ENCODE data around the gene KRTAP5-8.
"Not testable (repeated sequence)": the region's sequence is repeated elsewhere in the genome, so short reads cannot be mapped to it uniquely, and the experiment has no call there.

KRTAP5-8 gene

GRCh38 chr11:71544525-71545214, 6.8 kb downstream of the KRTAP5-8 start:
- no peak for DNase-seq

DNA sequence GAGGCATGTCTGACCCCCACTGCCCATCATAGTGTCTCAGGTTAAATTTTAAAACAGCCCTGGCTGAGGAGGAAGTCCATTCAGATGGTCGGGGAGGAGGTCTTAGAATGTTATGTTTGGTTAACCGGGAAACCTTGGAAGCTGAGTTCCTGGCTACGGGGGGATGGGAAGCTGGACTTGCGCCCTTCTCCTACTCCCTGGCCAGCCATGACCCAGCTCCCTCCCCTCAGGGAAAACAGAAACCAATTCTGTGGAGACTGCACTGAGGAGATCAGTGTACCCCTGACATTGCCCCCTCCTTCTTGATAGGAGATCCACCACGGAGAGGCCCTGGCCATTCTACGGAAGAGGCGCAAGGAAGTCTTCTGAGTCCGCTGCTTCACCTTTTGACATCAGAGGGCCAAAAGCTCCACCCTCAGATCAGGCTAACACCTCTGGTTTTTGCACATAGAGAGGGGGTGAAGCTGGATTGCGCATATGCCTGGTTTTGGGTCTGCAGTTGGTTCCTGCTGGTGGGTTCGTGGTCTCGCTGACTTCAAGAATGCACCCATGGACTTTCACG, 7.7 kb downstream of the KRTAP5-8 start:
- DNase-seq = no peak

DNA sequence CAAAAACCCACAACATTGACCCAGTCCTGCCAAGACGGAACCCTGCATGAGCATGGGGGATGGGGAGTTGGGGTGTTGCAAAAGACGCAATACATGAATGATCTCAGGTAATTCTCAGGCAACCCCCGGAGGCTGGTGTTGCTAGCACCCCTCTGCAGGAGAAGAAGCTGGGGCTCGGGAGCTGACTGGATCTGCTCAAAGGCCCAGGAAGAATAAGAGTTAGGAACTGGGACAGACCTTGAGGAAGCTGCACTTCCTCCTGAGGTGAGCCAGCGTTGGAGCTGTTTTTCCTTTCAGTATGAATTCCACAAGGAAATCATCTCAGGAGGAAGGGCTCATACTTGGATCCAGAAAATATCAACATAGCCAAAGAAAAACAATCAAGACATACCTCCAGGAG, 10.3 kb downstream of the KRTAP5-8 start, which contains the start of gene KRTAP5-9:
KRTAP5-9 (plus strand) TSS at position 301 of the 400 bp plus-strand sequence. CDS start 238 bp downstream, outside the sequence.
- DNase-seq = no peak

GRCh38 chr11:71548716-71549151, 10.9 kb downstream of the KRTAP5-8 start:
- no peak for DNase-seq

GRCh38 chr11:71551711-71552110, 13.9 kb downstream of the KRTAP5-8 start:
- no peak for DNase-seq

- DNase-seq = no peak
Observed at GRCh38 chr11:71554996-71555395, 17.2 kb downstream of the KRTAP5-8 start.

- no peak for DNase-seq
Observed at GRCh38 chr11:71555508-71555907, 17.7 kb downstream of the KRTAP5-8 start.

- DNase-seq = no peak
Observed at GRCh38 chr11:71556018-71556417, 18.2 kb downstream of the KRTAP5-8 start.

- DNase-seq = no peak
Observed at GRCh38 chr11:71557257-71557656, 19.4 kb downstream of the KRTAP5-8 start.

GRCh38 chr11:71558996-71559395, 21.2 kb downstream of the KRTAP5-8 start:
- DNase-seq = no peak

GRCh38 chr11:71562120-71562519, 24.3 kb downstream of the KRTAP5-8 start:
- no peak for DNase-seq

GRCh38 chr11:71563406-71563805, 25.6 kb downstream of the KRTAP5-8 start:
- DNase-seq = no peak

DNA sequence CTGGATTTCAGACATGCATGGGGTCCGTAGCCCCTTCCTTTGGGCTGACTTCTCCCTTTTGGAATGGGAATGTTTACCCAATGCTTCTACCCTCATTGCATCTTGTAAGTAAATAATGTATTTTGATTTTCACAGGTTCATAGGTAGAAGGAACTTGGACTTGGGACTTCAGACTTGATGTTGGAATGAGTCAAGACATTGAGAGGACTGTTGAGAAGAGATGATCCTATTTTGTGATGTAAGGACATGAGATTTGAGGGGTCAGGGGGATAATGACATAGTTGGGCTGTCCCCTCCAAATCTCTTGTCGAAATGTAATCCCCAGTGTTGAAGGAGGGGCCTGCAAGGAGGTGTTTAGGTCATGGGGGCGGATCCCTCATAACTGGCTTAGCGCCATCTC, 26.6 kb downstream of the KRTAP5-8 start:
- no peak for DNase-seq

DNA sequence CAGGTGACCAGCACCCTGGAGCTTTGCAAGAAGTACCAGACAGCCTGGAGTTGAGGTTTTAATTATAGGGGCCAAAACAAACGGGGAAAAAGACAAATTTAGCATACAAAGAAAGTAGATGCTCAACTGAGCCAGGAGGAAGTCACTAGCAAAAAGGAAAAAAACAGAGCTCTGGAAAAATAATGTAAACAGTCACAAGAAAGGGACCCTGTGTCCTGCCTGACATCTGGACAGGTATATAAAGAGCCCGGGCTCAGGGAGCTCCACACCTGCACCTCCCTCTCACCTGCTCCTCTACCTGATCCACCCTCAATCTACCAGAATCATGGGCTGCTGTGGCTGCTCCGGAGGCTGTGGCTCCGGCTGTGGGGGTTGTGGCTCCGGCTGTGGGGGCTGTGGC, 27.4 kb downstream of the KRTAP5-8 start, which contains the start of gene KRTAP5-10:
KRTAP5-10 (plus strand) TSS at position 301 of the 400 bp plus-strand sequence; CDS start at position 326, 25 bp downstream.
- DNase-seq = no peak

DNA sequence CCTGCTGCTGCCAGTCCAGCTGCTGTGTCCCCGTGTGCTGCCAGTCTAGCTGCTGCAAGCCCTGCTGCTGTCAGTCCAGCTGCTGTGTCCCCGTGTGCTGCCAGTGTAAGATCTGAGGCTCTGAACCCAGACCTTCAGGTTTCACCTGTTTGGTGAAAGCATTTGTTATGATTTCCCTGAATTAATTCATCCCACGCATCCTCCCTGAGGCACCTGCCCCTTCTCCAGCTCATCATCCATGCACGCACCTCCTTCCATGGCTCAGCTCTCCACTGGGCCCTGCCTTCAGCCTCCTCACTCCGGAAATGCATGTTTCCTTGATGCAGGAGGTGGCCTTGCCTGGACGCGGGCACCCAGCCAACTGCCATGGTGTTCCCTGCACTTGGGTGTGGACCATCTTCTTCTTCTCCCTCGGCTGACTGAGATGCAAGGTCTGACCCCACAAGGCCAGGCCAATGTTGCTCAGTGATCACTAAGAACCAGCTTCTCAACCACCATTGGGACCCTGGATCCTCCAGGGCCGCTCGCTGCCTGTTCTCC, 28.3 kb downstream of the KRTAP5-8 start:
- no peak for DNase-seq

GRCh38 chr11:71566626-71567599, 29.1 kb downstream of the KRTAP5-8 start:
- not testable (repeated sequence) for DNase-seq

- not testable (repeated sequence) for DNase-seq
Observed at GRCh38 chr11:71567633-71568032, 29.8 kb downstream of the KRTAP5-8 start.

- DNase-seq = no peak
Observed at GRCh38 chr11:71568704-71569349, 31.0 kb downstream of the KRTAP5-8 start.

DNA sequence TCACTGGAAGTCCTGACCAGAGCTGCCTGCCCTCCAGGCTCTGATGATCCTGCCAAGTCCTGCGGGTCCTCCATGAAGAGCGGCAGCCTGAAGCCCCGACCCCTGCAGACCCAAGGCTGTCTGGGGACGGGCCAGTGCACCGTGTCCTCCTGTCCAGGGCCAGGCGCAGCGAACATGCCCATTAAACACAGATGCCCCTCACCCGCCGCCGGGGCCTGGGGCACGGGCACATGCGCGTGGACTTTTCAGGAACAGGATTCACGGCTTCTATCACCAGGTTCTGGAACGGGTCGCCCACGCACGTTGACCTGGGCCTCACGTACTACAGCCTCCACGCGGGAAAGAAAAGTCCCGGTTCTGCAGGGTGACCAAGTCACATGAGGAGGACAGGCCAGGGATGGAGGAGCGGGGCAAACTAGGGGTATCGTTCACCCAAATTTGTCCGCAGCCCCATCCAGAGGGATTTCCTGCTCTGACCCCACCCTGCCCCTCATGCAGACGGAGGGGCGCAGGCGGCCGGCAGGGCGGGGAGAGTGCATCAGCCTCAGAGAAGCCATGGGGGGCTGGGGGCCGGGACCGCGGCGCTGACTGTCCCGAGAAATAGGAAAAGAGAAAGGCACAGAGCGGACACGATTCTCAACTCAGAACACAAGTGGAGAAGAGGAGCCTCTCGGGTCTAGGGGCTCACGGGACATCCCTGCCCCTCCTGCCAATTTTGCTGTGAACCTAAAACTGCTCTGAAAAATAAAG, 33.5 kb downstream of the KRTAP5-8 start:
- DNase-seq = not testable (repeated sequence)

DNA sequence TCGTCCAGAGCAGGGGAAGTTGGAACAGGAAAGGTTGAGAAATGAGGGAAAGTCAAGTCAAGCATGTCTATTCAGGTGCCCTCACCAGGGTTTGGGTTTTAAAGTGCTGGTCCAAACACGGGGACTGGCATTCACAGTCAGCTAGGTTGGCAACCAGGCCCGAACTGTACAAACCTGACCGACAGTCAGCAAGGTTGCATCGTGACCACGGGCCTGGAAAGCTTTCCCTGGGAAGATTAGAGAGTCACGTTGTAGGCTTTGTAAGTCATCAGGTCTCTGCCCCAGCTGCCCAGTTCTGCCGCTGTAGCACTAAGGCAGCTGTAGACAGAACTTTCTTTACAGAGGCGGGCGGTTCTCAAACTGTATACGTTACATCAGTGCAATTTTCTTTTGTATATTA, 35.0 kb downstream of the KRTAP5-8 start:
- DNase-seq = no peak

DNA sequence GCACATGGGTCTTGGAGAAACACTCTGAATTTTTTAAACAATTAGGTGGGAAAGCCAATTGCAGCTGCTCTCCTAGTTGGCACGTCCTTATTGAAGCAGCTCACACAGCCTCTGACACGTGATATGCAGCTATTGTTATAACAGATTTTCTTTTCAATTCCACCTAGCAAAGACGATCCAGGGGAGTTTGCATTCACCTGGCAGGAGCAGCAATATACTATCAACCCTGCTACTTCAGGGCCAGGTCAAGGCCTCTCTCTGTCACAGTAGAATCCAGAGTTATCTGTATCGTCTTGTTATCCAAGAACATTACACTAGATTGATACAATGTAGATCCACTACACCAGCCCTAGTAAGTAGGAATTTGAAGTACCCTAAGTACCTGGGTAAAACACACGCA, 36.6 kb downstream of the KRTAP5-8 start:
- no peak for DNase-seq

Data from CD4-positive, alpha-beta T cell treated with Interleukin-6 for 4 hours (primary cell).